ENCODE measurements around the gene DPY19L3. TPM values are rescaled to one million over a fixed set of nuclear protein-coding genes. Genes with fewer than 3 reads are reported as not detected.
A peak's percentile ranks its signal among the peaks of the same experiment; 100 is the strongest.

The DPY19L3 gene
- total and polyA plus RNA-seq, 4 experiments from 2014 or later = 0.64 to 17.9 (median 9.8) TPM

- Histone ChIP-seq H3K27ac (ENCODE audit: low read depth, low read length) (no peak overlapping the region), H3K4me3 (ENCODE audit: low read length in 2 of 2) (no peak overlapping the region), H3K27me3 (ENCODE audit: insufficient read depth, low read length) (no peaks in the 10 kb centered on the region), H3K4me1 (ENCODE audit: insufficient read depth, low read length) (peaks cover 14% of the 10 kb centered on the region), H3K36me3 (ENCODE audit: insufficient read depth, low read length) (peaks cover 50% of the 10 kb centered on the region), H3K9me3 (ENCODE audit: control insufficient read depth in 1 of 2, low read length in 2 of 2) (no peaks in the 10 kb centered on the region)
- H3K27me3 Mint-ChIP-seq = no peaks in the 10 kb centered on the region
- POLR2A ChIA-PET (ENCODE audit: partially characterized antibody) = no interaction called here
- CTCF ChIA-PET (ENCODE audit: partially characterized antibody) = interaction anchor here (1.6 kb wide), 1 partner anchor 23 kb away, joined by 4 read pairs; no protein-coding TSS in a partner anchor
- H3K4me1 Mint-ChIP-seq = peaks cover 48 to 84% (median 64%) of the 10 kb centered on the region in 4 donors
- peak overlapping the region in 1 of 7 donors; percentile 22 for H3K27ac Mint-ChIP-seq
- no peak for DNase-seq
- H3K9me3 Mint-ChIP-seq = no peaks in the 10 kb centered on the region
- intact Hi-C loops (cut with micrococcal nuclease) = no loop called here
- no peak overlapping the region for H3K4me3 Mint-ChIP-seq
- peaks cover 70 to 91% of the 10 kb centered on the region in 2 donors for H3K36me3 Mint-ChIP-seq
Observed at GRCh38 chr19:32363175-32363574, 42.4 kb upstream of the DPY19L3 start.

GRCh38 chr19:32363632-32364031 lies 41.9 kb upstream of the DPY19L3 start:
- Histone ChIP-seq H3K4me3 (ENCODE audit: low read length in 2 of 2) (no peak overlapping the region), H3K27me3 (ENCODE audit: insufficient read depth, low read length) (no peaks in the 10 kb centered on the region), H3K27ac (ENCODE audit: low read depth, low read length) (no peak overlapping the region), H3K4me1 (ENCODE audit: insufficient read depth, low read length) (peaks cover 19% of the 10 kb centered on the region), H3K9me3 (ENCODE audit: control insufficient read depth in 1 of 2, low read length in 2 of 2) (no peaks in the 10 kb centered on the region), H3K36me3 (ENCODE audit: insufficient read depth, low read length) (peaks cover 46% of the 10 kb centered on the region)
- Mint-ChIP-seq H3K27me3 (no peaks in the 10 kb centered on the region), H3K9me3 (no peaks in the 10 kb centered on the region), H3K4me3 (peak overlapping the region in 1 of 8 donors; percentile 13), H3K36me3 (peaks cover 71 to 89% of the 10 kb centered on the region in 2 donors), H3K4me1 (peaks cover 48 to 89% (median 66%) of the 10 kb centered on the region in 4 donors), H3K27ac (peak overlapping the region in 1 of 7 donors; percentile 22)
- DNase-seq = no peak
- intact Hi-C loops (cut with micrococcal nuclease) = no loop called here
- ChIA-PET CTCF (ENCODE audit: partially characterized antibody) (interaction anchor here (1.6 kb wide), 1 partner anchor 24 kb away, joined by 4 read pairs; no protein-coding TSS in a partner anchor), POLR2A (ENCODE audit: partially characterized antibody) (no interaction called here)

GRCh38 chr19:32364040-32364439 lies 41.5 kb upstream of the DPY19L3 start:
- Histone ChIP-seq H3K27ac (ENCODE audit: low read depth, low read length) (no peak overlapping the region), H3K9me3 (ENCODE audit: control insufficient read depth in 1 of 2, low read length in 2 of 2) (no peaks in the 10 kb centered on the region), H3K27me3 (ENCODE audit: insufficient read depth, low read length) (no peaks in the 10 kb centered on the region), H3K36me3 (ENCODE audit: insufficient read depth, low read length) (peaks cover 45% of the 10 kb centered on the region), H3K4me3 (ENCODE audit: low read length in 2 of 2) (no peak overlapping the region), H3K4me1 (ENCODE audit: insufficient read depth, low read length) (peaks cover 20% of the 10 kb centered on the region)
- CTCF ChIA-PET (ENCODE audit: partially characterized antibody) = interaction anchor here (1.6 kb wide), 1 partner anchor 24 kb away, joined by 4 read pairs; no protein-coding TSS in a partner anchor
- no peaks in the 10 kb centered on the region for H3K9me3 Mint-ChIP-seq
- H3K27me3 Mint-ChIP-seq = no peaks in the 10 kb centered on the region
- intact Hi-C loops (cut with micrococcal nuclease) = no loop called here
- H3K27ac Mint-ChIP-seq = peak overlapping the region in 1 of 7 donors; percentile 7
- H3K36me3 Mint-ChIP-seq = peaks cover 69 to 88% of the 10 kb centered on the region in 2 donors
- peak overlapping the region in 1 of 8 donors; percentile 28 for H3K4me3 Mint-ChIP-seq
- POLR2A ChIA-PET (ENCODE audit: partially characterized antibody) = no interaction called here
- DNase-seq = no peak
- peaks cover 48 to 93% (median 67%) of the 10 kb centered on the region in 4 donors for H3K4me1 Mint-ChIP-seq

- H3K4me1 ChIP-seq (ENCODE audit: insufficient read depth, low read length) = peaks cover 23% of the 10 kb centered on the region
- POLR2A ChIA-PET (ENCODE audit: partially characterized antibody) = no interaction called here
- Mint-ChIP-seq H3K27me3 (no peaks in the 10 kb centered on the region), H3K4me1 (peaks cover 46 to 79% (median 62%) of the 10 kb centered on the region in 4 donors), H3K36me3 (peaks cover 81 to 84% of the 10 kb centered on the region in 2 donors), H3K27ac (peak overlapping the region in 3 of 7 donors; percentile 6 to 32 (median 9)), H3K9me3 (no peaks in the 10 kb centered on the region), H3K4me3 (no peak overlapping the region)
- intact Hi-C loops (cut with micrococcal nuclease) = no loop called here
- peaks cover 30% of the 10 kb centered on the region for H3K36me3 ChIP-seq (ENCODE audit: insufficient read depth, low read length)
- H3K27me3 ChIP-seq (ENCODE audit: insufficient read depth, low read length) = no peaks in the 10 kb centered on the region
- H3K27ac ChIP-seq (ENCODE audit: low read depth, low read length) = no peak overlapping the region
- H3K9me3 ChIP-seq (ENCODE audit: control insufficient read depth in 1 of 2, low read length in 2 of 2) = no peaks in the 10 kb centered on the region
- H3K4me3 ChIP-seq (ENCODE audit: low read length in 2 of 2) = no peak overlapping the region
- CTCF ChIA-PET (ENCODE audit: partially characterized antibody) = no interaction called here
- no peak for DNase-seq
Observed at GRCh38 chr19:32367063-32367462, 38.5 kb upstream of the DPY19L3 start.

DNA sequence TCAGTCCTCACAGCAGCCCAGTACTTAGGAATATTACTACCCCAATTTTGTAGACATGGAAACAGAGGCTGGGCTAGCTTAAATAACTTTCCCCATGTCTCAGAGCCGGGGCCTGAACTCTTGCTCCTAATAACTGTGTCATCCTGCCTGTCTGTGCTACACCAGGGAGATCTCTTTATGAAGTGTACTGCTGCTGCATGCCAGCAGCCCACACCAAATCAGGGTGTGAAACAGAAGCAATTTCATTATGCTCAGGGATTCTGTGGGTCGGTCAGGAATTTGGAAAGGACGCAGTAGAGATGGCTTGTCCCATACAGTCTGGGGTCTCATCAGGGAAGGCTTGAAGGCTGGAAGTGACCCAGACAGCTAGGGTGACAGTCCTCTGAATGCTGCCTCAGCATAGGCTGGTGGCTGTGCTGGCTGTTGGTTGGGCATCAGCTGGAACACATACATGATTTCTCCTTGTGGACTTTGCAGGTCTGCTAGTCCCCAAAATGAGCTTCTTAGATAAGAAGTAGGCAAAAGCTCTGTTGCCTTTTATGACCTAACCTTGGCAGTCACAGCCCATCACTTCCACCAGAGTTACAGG lies 37.5 kb upstream of the DPY19L3 start:
- H3K27me3 ChIP-seq (ENCODE audit: insufficient read depth, low read length) = no peaks in the 10 kb centered on the region
- no peak overlapping the region for H3K4me3 ChIP-seq (ENCODE audit: low read length in 2 of 2)
- peaks cover 30% of the 10 kb centered on the region for H3K36me3 ChIP-seq (ENCODE audit: insufficient read depth, low read length)
- H3K4me1 ChIP-seq (ENCODE audit: insufficient read depth, low read length) = peaks cover 22% of the 10 kb centered on the region
- H3K4me1 Mint-ChIP-seq = peaks cover 40 to 69% (median 53%) of the 10 kb centered on the region in 4 donors
- no peaks in the 10 kb centered on the region for H3K27me3 Mint-ChIP-seq
- CTCF ChIA-PET (ENCODE audit: partially characterized antibody) = interaction anchor here (0.6 to 1.5 kb wide), 2 partner anchors 28 to 67 kb away, joined by 3 to 4 read pairs; no protein-coding TSS in a partner anchor
- intact Hi-C loops (cut with micrococcal nuclease) = no loop called here
- DNase-seq = no peak
- H3K9me3 Mint-ChIP-seq = peaks cover 0 to 6% (median 0%) of the 10 kb centered on the region in 8 donors
- H3K4me3 Mint-ChIP-seq = peak overlapping the region in 1 of 8 donors; percentile 24
- no peaks in the 10 kb centered on the region for H3K9me3 ChIP-seq (ENCODE audit: control insufficient read depth in 1 of 2, low read length in 2 of 2)
- H3K27ac Mint-ChIP-seq = peak overlapping the region in 4 of 7 donors; percentile 22 to 61 (median 39)
- no peak overlapping the region for H3K27ac ChIP-seq (ENCODE audit: low read depth, low read length)
- POLR2A ChIA-PET (ENCODE audit: partially characterized antibody) = no interaction called here
- H3K36me3 Mint-ChIP-seq = peaks cover 82 to 84% of the 10 kb centered on the region in 2 donors

DNA sequence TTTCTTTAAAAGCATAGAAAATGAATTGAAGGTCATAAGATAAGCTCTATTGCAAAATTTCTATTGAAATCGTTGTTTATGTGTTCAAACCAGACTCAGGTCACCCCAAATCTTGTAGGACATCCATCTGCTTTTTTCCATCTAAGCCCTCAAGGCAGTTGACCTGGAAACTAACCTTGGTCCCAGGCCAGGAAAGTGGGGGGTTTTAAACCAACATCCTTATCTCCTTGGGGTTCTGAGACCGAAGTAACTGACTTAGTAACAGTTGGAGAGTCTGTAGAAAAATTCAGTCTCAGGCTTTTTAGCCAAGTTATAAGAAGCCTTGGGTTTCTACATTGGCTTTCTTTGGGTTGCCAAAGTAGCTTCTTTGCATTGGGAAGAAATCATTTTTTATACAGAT lies 36.8 kb upstream of the DPY19L3 start:
- POLR2A ChIA-PET (ENCODE audit: partially characterized antibody) = no interaction called here
- peaks cover 0 to 6% (median 0%) of the 10 kb centered on the region in 8 donors for H3K9me3 Mint-ChIP-seq
- Histone ChIP-seq H3K4me3 (ENCODE audit: low read length in 2 of 2) (no peak overlapping the region), H3K36me3 (ENCODE audit: insufficient read depth, low read length) (peaks cover 22% of the 10 kb centered on the region), H3K4me1 (ENCODE audit: insufficient read depth, low read length) (peaks cover 19% of the 10 kb centered on the region), H3K27ac (ENCODE audit: low read depth, low read length) (no peak overlapping the region), H3K27me3 (ENCODE audit: insufficient read depth, low read length) (no peaks in the 10 kb centered on the region), H3K9me3 (ENCODE audit: control insufficient read depth in 1 of 2, low read length in 2 of 2) (no peaks in the 10 kb centered on the region)
- H3K27me3 Mint-ChIP-seq = no peaks in the 10 kb centered on the region
- no peak overlapping the region for H3K27ac Mint-ChIP-seq
- no peak overlapping the region for H3K4me3 Mint-ChIP-seq
- CTCF ChIA-PET (ENCODE audit: partially characterized antibody) = interaction anchor here (1.5 kb wide), 1 partner anchor 29 kb away, joined by 4 read pairs; no protein-coding TSS in a partner anchor
- H3K36me3 Mint-ChIP-seq = peaks cover 84% of the 10 kb centered on the region in 2 donors
- intact Hi-C loops (cut with micrococcal nuclease) = no loop called here
- DNase-seq = no peak
- H3K4me1 Mint-ChIP-seq = peaks cover 36 to 63% (median 47%) of the 10 kb centered on the region in 4 donors

GRCh38 chr19:32372726-32373517 lies 32.6 kb upstream of the DPY19L3 start:
- Mint-ChIP-seq H3K9me3 (peaks cover 0 to 6% (median 0%) of the 10 kb centered on the region in 8 donors), H3K4me3 (no peak overlapping the region), H3K27me3 (no peaks in the 10 kb centered on the region), H3K4me1 (peaks cover 10 to 24% (median 17%) of the 10 kb centered on the region in 4 donors), H3K27ac (peak overlapping the region in 1 of 7 donors; percentile 57), H3K36me3 (peaks cover 65 to 68% of the 10 kb centered on the region in 2 donors)
- no peak for DNase-seq
- H3K27me3 ChIP-seq (ENCODE audit: insufficient read depth, low read length) = no peaks in the 10 kb centered on the region
- CTCF ChIA-PET (ENCODE audit: partially characterized antibody) = no interaction called here
- peaks cover 11% of the 10 kb centered on the region for H3K4me1 ChIP-seq (ENCODE audit: insufficient read depth, low read length)
- intact Hi-C loops (cut with micrococcal nuclease) = no loop called here
- no peaks in the 10 kb centered on the region for H3K9me3 ChIP-seq (ENCODE audit: control insufficient read depth in 1 of 2, low read length in 2 of 2)
- no peak overlapping the region for H3K27ac ChIP-seq (ENCODE audit: low read depth, low read length)
- POLR2A ChIA-PET (ENCODE audit: partially characterized antibody) = interaction anchor here (1.1 kb wide), 1 partner anchor 28 kb away, joined by 5 read pairs; the partner anchor contains the start of gene ZNF507
- H3K4me3 ChIP-seq (ENCODE audit: low read length in 2 of 2) = no peak overlapping the region
- H3K36me3 ChIP-seq (ENCODE audit: insufficient read depth, low read length) = peaks cover 24% of the 10 kb centered on the region
